Esophagus squamous epithelium (tissue), 5 donors: ENCODE data around the gene PTPRN2. TPM values are rescaled to one million over a fixed set of nuclear protein-coding genes. Genes with fewer than 3 reads are reported as not detected.

Experiments used
- DNase-seq: peaks from one replicate; lab custom pipeline; 2025; lab: John Stamatoyannopoulos, UW
- H3K27ac ChIP-seq, 4 donors: fragments of 200-600 bp; sonication (generic); one replicate each; pipeline ENCODE4 v1.5.1; 2016 to 2019; ENCODE audit warnings: mild to moderate bottlenecking in 1 of 4
- H3K27me3 ChIP-seq, 4 donors: fragments of 200-600 bp; sonication (generic); 1 replicate in 3 of 4; 2 replicates in 1 of 4; pipeline versions ENCODE4 v1.5.1 to v1.6.0; 2017 to 2021; ENCODE audit warnings: antibody characterized with exemption in 1 of 4
- H3K36me3 ChIP-seq, 3 donors: fragments of 200-600 bp; sonication (generic); one replicate each; pipeline ENCODE4 v1.5.1; 2016 to 2019
- H3K4me1 ChIP-seq, 3 donors: fragments of 200-600 bp; sonication (generic); one replicate each; pipeline ENCODE4 v1.5.1; 2017 to 2019
- H3K4me3 ChIP-seq, 4 donors: fragments of 200-600 bp; sonication (generic); 1 replicate in 3 of 4; 2 replicates in 1 of 4; pipeline ENCODE4 v1.5.1; 2016 to 2019; ENCODE audit warnings: mild to moderate bottlenecking in 2 of 4, moderate library complexity in 1 of 4
- H3K9me3 ChIP-seq, 3 donors: fragments of 200-600 bp; sonication (generic); one replicate each; pipeline ENCODE4 v1.5.1; 2016 to 2019
- POLR2A ChIP-seq, 4 donors: fragments of 450-650 bp; IDR thresholded peaks; one replicate each; pipeline ENCODE4 v1.6.1; 2017; ENCODE audit warnings: antibody characterized with exemption in 4 of 4, mild to moderate bottlenecking in 4 of 4, moderate library complexity in 3 of 4
- WGBS, 2 donors: methylation state at CpG; one replicate each; pipeline ENCODE4 v1.1.5; 2018; 5-methylcytosine and 5-hydroxymethylcytosine counted together
- intact Hi-C: fragments of 100-400 bp; cut with DNase I; formaldehyde crosslinking; loops from one replicate; pipeline ENCODE4 v1.15.0; 2022
- total RNA-seq, 4 donors: library from RNA; depleted of rRNA; stranded (reverse); fragments of >200 nt; gene quantifications; one replicate each; pipeline ENCODE4 v1.1.0, GENCODE V29; 2016
- TF ChIP-seq, protein P1 (sequence below), 6 experiments: fragments of 450-650 bp in 4 of 6; fragments of 200-600 bp in 2 of 6; sonication (generic) in 2 of 6; IDR thresholded peaks; one replicate each; pipeline ENCODE4 v1.5.1; 2016 to 2019; ENCODE audit warnings: antibody characterized with exemption in 6 of 6, mild to moderate bottlenecking in 4 of 6, moderate library complexity in 4 of 6
- donor health status: DM: yes; HTN: yes; CAD: no.

Gene PTPRN2
- total RNA-seq, 4 donors from 2014 or later = 0.38 to 2.7 (median 1.0) TPM

DNA sequence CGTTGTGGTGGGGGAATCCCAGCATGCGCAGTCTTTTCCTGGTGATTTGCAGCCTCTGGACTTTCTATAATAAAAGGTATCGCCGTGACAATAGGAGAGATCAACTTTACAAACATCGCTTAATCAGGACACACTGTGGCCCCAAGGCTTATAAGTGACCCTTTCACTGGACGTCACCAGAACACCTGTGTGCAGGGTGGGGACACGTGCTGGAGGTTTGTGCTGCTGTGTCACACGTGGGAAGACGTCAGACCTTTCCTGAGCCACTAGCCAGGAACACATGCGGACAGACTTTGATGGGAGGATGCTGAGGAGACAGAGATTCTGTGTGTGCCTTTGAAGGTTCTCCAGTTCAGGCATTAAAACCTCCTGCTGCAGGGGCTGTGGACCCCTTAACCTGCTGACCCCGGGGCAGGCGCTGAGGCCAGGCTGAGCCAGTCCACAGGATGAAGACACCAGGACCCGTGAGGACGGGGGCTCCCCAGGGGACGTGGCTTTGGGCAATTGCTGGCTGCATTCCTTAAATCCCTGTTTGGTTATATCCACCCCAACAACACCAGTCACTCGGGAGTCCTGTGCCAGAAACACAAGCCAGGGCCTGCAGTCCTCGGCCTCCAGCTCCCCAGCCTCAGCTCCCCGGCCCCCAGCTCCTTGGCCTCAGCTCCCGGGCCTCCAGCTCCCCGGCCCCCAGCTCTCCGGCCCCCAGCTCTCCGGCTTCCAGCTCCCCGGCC is 183.4 kb downstream of the PTPRN2 start:
- DNase-seq = no peak
- Histone ChIP-seq H3K9me3 (no peaks in the 10 kb centered on the region), H3K36me3 (no peaks in the 10 kb centered on the region), H3K27ac (peak overlapping the region in 1 of 4 donors; percentile 58), H3K27me3 (peaks cover 0 to 19% (median 0%) of the 10 kb centered on the region in 4 donors), H3K4me1 (peaks cover 16 to 30% (median 17%) of the 10 kb centered on the region in 3 donors), H3K4me3 (no peak overlapping the region)
- WGBS, 2 donors = 43 to 50% methylated on average over 10 to 12 of the region's 23 CpGs
- intact Hi-C loops = no loop called here
- TF ChIP-seq POLR2A (IDR thresholded peaks at IDR 0.05) = no peak
- TF ChIP-seq, protein P1, sequence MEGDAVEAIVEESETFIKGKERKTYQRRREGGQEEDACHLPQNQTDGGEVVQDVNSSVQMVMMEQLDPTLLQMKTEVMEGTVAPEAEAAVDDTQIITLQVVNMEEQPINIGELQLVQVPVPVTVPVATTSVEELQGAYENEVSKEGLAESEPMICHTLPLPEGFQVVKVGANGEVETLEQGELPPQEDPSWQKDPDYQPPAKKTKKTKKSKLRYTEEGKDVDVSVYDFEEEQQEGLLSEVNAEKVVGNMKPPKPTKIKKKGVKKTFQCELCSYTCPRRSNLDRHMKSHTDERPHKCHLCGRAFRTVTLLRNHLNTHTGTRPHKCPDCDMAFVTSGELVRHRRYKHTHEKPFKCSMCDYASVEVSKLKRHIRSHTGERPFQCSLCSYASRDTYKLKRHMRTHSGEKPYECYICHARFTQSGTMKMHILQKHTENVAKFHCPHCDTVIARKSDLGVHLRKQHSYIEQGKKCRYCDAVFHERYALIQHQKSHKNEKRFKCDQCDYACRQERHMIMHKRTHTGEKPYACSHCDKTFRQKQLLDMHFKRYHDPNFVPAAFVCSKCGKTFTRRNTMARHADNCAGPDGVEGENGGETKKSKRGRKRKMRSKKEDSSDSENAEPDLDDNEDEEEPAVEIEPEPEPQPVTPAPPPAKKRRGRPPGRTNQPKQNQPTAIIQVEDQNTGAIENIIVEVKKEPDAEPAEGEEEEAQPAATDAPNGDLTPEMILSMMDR (IDR thresholded peaks at IDR 0.05) = no peak

DNA sequence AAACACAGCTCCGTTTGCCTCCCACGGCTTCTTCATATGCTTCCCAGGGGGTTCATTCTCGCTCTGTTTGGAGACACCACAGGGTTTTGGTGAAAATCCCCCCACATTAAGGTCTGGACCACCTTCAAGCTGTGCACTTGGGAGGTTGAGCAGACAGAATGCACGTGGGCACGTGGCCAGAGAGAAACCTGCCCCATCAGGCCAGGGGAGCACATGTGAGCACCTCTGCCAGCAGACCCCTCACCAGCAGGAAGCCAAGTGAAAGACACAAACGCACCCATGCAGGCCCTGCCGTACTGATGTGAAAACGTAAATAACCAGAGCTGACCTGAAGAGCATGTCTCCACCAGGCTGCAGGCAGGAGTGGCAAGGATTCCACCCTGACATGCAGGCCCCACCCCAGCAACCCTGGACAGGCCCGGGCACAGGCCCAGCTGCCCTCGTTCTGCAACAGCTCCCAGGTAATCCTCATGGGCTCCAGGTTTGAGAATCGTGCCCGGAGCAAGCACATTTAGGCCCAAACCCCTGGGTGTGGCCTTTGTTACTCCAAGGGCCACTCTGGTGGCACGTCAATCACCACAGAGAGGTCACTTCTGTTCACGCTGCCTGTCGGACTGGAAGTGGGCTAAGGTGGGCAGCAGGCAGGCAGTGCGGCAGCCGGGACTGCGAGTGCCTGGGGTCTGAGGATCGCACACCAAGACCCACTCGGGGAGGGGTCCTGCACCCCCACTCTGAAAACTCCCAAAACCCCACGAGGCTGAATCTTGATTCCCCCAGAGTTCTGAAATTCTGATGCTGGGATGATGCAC is 184.4 kb downstream of the PTPRN2 start:
- Histone ChIP-seq H3K36me3 (no peaks in the 10 kb centered on the region), H3K4me3 (no peak overlapping the region), H3K9me3 (peaks cover 0 to 5% (median 0%) of the 10 kb centered on the region in 3 donors), H3K4me1 (peaks cover 16 to 30% (median 17%) of the 10 kb centered on the region in 3 donors), H3K27ac (peak overlapping the region in 3 of 4 donors; percentile 16 to 69 (median 58)), H3K27me3 (peaks cover 0 to 16% (median 0%) of the 10 kb centered on the region in 4 donors)
- 59 to 61% methylated on average over 4 to 7 of the region's 21 CpGs for WGBS, 2 donors
- no peak for TF ChIP-seq POLR2A (IDR thresholded peaks at IDR 0.05)
- TF ChIP-seq, protein P1 (IDR thresholded peaks at IDR 0.05) = no peak
- DNase-seq = no peak
- intact Hi-C loops = no loop called here

DNA sequence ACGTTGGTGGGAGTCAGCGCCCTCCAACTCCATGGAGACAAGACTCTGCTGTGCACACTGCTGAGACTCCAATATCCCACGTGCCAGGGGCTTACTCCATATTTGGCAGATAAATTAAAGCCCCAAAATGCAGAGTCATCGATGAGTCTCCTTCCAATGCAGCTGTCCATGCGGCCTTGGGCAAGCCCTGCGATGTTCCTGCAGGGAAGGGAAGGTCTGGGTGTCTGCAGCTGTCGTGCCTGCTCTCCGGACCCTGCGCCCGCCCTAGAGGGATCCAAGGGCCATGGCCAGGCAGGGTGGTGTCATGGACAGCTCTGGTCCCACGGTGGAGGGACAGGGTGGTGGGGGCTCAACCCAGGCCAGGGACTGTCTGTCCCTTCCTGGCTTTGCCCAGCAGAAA is 185.2 kb downstream of the PTPRN2 start:
- WGBS, 2 donors = 25 to 38% methylated on average over 3 of the region's 11 CpGs
- H3K4me1 ChIP-seq = peaks cover 16 to 34% (median 17%) of the 10 kb centered on the region in 3 donors
- peaks cover 0 to 5% (median 0%) of the 10 kb centered on the region in 3 donors for H3K9me3 ChIP-seq
- H3K27me3 ChIP-seq = peaks cover 0 to 16% (median 0%) of the 10 kb centered on the region in 4 donors
- intact Hi-C loops = no loop called here
- H3K36me3 ChIP-seq = no peaks in the 10 kb centered on the region
- H3K4me3 ChIP-seq = no peak overlapping the region
- TF ChIP-seq, protein P1 (IDR thresholded peaks at IDR 0.05) = no peak
- TF ChIP-seq POLR2A (IDR thresholded peaks at IDR 0.05) = no peak
- no peak for DNase-seq
- peak overlapping the region in 2 of 4 donors; percentile 58 to 69 for H3K27ac ChIP-seq

- intact Hi-C loops = no loop called here
- Histone ChIP-seq H3K27ac (no peak overlapping the region), H3K27me3 (peaks cover 0 to 16% (median 0%) of the 10 kb centered on the region in 4 donors), H3K36me3 (no peaks in the 10 kb centered on the region), H3K4me1 (peaks cover 16 to 40% (median 24%) of the 10 kb centered on the region in 3 donors), H3K9me3 (peaks cover 0 to 5% (median 0%) of the 10 kb centered on the region in 3 donors), H3K4me3 (no peak overlapping the region)
- TF ChIP-seq, protein P1 (IDR thresholded peaks at IDR 0.05) = no peak
- TF ChIP-seq POLR2A (IDR thresholded peaks at IDR 0.05) = no peak
- WGBS, 2 donors = 78 to 83% methylated on average over 9 to 10 of the region's 10 CpGs
- no peak for DNase-seq
Measured at GRCh38 chr7:158401826-158402225, 185.8 kb downstream of the PTPRN2 start.
